OCI-LY3 (cell line): ENCODE results near the gene NDFIP1.

Experiments
- H2AFZ ChIP-seq: fragments of 200-600, 300-600 bp; shearing (Covaris generic); 2 replicates; pipeline ENCODE4 v1.6.0; 2014; ENCODE audit warnings: antibody characterized with exemption, low read depth, low read length
- H3K27ac ChIP-seq: fragments of 200-600, 300-600 bp; sonication (generic); 2 replicates; pipeline ENCODE4 v1.5.1; 2014; ENCODE audit warnings: mild to moderate bottlenecking, low read length, moderate library complexity, mixed read lengths
- H3K27me3 ChIP-seq: fragments of 200-600, 300-600 bp; sonication (generic); 2 replicates; pipeline ENCODE4 v1.6.1; 2014; ENCODE audit warnings: low read depth, low read length, mixed read lengths
- H3K36me3 ChIP-seq: fragments of 200-600, 300-600 bp; sonication (generic); replicated peaks from 2 replicates; pipeline ENCODE3; 2014; ENCODE audit warnings: low read depth, low read length, mixed read lengths
- H3K4me1 ChIP-seq: fragments of 300-600, 200-600 bp; sonication (generic); 2 replicates; pipeline ENCODE4 v1.6.1; 2014; ENCODE audit warnings: low read length, mixed read lengths
- H3K4me2 ChIP-seq: fragments of 200-600, 300-600 bp; sonication (generic); 2 replicates; pipeline ENCODE4 v1.6.1; 2014; ENCODE audit warnings: low read length, mixed read lengths
- H3K4me3 ChIP-seq: fragments of 300-600, 200-600 bp; sonication (generic); 2 replicates; pipeline ENCODE4 v1.5.1; 2014; ENCODE audit warnings: antibody characterized with exemption, mild to moderate bottlenecking, low read length, moderate library complexity
- H3K79me2 ChIP-seq: fragments of 300-600, 200-600 bp; shearing (Covaris generic); 2 replicates; pipeline ENCODE4 v1.6.1; 2014; ENCODE audit warnings: mild to moderate bottlenecking, low read length, mixed read lengths
- H3K9ac ChIP-seq: fragments of 300-600, 200-600 bp; shearing (Covaris generic); 2 replicates; pipeline ENCODE4 v1.6.0; 2014; ENCODE audit warnings: mild to moderate bottlenecking, low read length, moderate library complexity
- H3K9me3 ChIP-seq: fragments of 200-600, 300-600 bp; shearing (Covaris generic); 2 replicates; pipeline ENCODE4 v1.6.1; 2014; ENCODE audit warnings: low read length, mixed read lengths; ENCODE audit not compliant: insufficient read depth
- H4K20me1 ChIP-seq: fragments of 200-600, 300-600 bp; sonication (generic); 2 replicates; pipeline ENCODE4 v1.6.1; 2016; ENCODE audit warnings: low read length, mixed read lengths; ENCODE audit not compliant: insufficient read depth
- EZH2phosphoT487 ChIP-seq: fragments of 200-600 bp; shearing (Covaris generic); IDR thresholded peaks from 2 replicates; pipeline ENCODE4 v1.6.1; 2018; ENCODE audit warnings: antibody characterized with exemption, mixed run types, low read depth
- TF ChIP-seq, protein P1 (sequence below): fragments of 200-600, 300-600 bp; sonication (generic); IDR thresholded peaks from 2 replicates; pipeline ENCODE4 v1.5.1; 2014; ENCODE audit warnings: antibody characterized with exemption, low read length, low read depth

The NDFIP1 gene

DNA sequence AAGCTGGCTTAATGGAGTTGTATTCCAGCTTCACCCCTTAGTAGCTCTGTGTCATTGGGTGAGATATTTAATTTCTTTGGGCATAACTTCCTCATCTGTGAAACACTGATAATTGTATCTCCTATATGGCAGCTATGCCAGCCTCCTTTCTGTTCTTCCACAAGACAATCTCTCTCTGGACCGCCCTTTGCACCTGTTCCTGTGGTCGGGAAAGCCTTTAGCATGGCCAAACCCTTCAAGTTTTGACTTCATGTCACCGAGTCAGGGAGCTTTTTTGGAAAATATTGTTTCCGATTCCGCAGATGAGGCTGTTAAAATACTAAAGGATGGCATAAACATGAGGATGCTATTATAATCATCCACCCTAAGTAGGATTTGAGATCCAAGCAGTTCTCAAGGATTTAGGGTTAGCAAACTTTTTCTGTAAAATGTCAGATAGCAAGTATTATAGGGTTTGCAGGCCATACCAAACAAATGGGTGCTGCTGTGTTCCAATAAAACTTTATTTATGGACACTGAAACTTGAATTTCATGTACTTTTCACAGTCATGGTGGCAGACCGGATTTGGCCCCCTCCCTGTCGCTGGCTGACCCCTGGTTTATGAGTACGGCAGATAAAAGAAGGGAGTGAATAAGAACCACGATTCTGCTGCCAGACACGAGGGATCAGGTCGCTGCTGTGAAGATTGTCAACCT lies 695 bp upstream of the NDFIP1 start:
- H3K27me3 ChIP-seq, result 0 out of 2 replicates have a peak, but pooled peaks cover 3% of the 10 kb centered on the region
- no peak overlapping the region for H3K27ac ChIP-seq
- TF ChIP-seq, protein P1, sequence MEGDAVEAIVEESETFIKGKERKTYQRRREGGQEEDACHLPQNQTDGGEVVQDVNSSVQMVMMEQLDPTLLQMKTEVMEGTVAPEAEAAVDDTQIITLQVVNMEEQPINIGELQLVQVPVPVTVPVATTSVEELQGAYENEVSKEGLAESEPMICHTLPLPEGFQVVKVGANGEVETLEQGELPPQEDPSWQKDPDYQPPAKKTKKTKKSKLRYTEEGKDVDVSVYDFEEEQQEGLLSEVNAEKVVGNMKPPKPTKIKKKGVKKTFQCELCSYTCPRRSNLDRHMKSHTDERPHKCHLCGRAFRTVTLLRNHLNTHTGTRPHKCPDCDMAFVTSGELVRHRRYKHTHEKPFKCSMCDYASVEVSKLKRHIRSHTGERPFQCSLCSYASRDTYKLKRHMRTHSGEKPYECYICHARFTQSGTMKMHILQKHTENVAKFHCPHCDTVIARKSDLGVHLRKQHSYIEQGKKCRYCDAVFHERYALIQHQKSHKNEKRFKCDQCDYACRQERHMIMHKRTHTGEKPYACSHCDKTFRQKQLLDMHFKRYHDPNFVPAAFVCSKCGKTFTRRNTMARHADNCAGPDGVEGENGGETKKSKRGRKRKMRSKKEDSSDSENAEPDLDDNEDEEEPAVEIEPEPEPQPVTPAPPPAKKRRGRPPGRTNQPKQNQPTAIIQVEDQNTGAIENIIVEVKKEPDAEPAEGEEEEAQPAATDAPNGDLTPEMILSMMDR, result no peak
- TF ChIP-seq EZH2phosphoT487, result no peak
- peaks cover 23% of the 10 kb centered on the region for H4K20me1 ChIP-seq
- H3K9ac ChIP-seq, result peak overlapping the region; percentile 53; the same call in 1 of the 2 replicates
- peak overlapping the region; percentile 97 for H3K4me2 ChIP-seq
- no peaks in the 10 kb centered on the region for H3K9me3 ChIP-seq
- H3K79me2 ChIP-seq, result peaks cover 35% of the 10 kb centered on the region
- peak overlapping the region; percentile 93 for H2AFZ ChIP-seq
- peaks cover 4% of the 10 kb centered on the region for H3K36me3 ChIP-seq
- peaks cover 16% of the 10 kb centered on the region for H3K4me1 ChIP-seq
- H3K4me3 ChIP-seq, result peak overlapping the region; percentile 84

DNA sequence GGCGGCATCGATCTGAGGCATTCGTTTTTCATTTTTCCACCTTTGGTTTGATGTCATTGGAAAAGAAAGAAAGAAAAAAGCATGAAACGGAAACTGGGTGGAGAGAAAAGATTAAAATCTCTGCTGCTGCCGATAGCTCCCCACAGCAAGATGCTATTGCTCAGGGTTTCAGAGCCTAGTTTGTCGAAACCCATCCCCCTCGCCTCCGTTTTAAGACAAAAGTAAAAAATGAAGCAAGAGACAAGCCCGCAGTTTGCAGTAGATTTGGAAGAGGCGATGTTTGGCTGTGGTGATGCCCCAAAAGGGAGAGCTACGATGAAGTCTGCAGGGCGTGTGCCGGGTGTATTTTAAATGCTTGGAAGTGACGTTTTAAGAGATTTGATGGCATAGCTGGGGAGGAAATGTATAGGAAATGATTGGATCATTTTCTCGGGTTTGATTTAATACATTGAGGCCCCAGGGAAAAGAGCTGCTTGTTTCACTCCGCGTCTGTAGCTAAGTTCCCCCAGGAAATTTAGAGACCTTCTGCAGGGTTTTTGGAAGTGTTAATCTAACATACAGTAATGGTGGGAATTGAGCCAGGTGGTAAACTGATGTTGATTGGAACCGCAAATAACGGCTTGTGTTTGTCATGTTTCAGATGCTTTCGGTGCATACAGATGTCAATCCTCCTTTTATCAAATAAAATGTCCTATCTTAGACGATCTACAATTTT lies 909 bp downstream of the NDFIP1 start:
- Histone ChIP-seq H3K27ac (peak overlapping the region; percentile 35), H3K79me2 (peaks cover 46% of the 10 kb centered on the region), H3K27me3 (0 out of 2 replicates have a peak, but pooled peaks cover 3% of the 10 kb centered on the region), H3K4me1 (peaks cover 16% of the 10 kb centered on the region), H3K36me3 (peaks cover 4% of the 10 kb centered on the region), H3K4me3 (peak overlapping the region; percentile 84), H3K9me3 (no peaks in the 10 kb centered on the region), H4K20me1 (peaks cover 38% of the 10 kb centered on the region), H3K9ac (peak overlapping the region; percentile 68), H3K4me2 (peak overlapping the region; percentile 97), H2AFZ (no peak overlapping the region)
- no peak for TF ChIP-seq EZH2phosphoT487
- TF ChIP-seq, protein P1, result no peak

DNA sequence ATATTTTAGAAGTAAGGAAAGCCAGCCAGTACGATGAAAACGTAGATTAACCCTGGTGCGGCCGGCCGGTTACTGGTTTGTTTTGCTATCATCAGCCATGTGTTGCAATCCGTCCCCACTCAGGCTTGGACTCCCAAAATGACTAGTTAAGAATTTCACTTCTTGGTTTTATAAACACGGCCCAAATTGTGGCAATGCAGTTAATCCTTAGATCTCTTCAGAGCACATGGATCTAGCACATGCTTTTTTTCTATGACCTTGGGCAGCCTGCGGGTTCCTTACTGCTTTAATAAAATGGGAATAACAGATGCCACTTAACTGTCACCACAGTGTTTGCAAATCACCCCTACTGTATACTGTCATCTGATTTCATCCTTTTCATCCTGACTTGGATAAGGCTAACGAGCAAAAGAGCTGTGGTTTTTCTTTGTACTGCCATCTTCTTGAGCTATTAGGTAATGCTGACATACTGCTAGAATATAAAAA lies 1.5 kb downstream of the NDFIP1 start:
- no peaks in the 10 kb centered on the region for H3K9me3 ChIP-seq
- H3K4me2 ChIP-seq, result peak overlapping the region; percentile 97
- H3K4me3 ChIP-seq, result peak overlapping the region; percentile 84
- peaks cover 50% of the 10 kb centered on the region for H3K79me2 ChIP-seq
- H3K27ac ChIP-seq, result no peak overlapping the region
- H3K36me3 ChIP-seq, result peaks cover 4% of the 10 kb centered on the region
- 0 out of 2 replicates have a peak, but pooled peaks cover 3% of the 10 kb centered on the region for H3K27me3 ChIP-seq
- H4K20me1 ChIP-seq, result peaks cover 41% of the 10 kb centered on the region
- peaks cover 16% of the 10 kb centered on the region for H3K4me1 ChIP-seq
- peak overlapping the region; percentile 68 for H3K9ac ChIP-seq
- TF ChIP-seq, protein P1, result no peak
- no peak for TF ChIP-seq EZH2phosphoT487
- H2AFZ ChIP-seq, result no peak overlapping the region
